Measurements from ENCODE around the gene CFAP157.

CFAP157 gene

GRCh38 chr9:127706836-127707241, at the start of gene CFAP157:
Gene CFAP157 (plus strand): TSS chr9:127706988. CDS start chr9:127707032, 44 bp downstream.
- DNase-seq (ENCODE audit: low read depth) = no peak

- DNase-seq (ENCODE audit: low read depth) = no peak
Observed at GRCh38 chr9:127658428-127658827, 48.4 kb upstream of the CFAP157 start.

GRCh38 chr9:127660886-127661741, 45.7 kb upstream of the CFAP157 start:
- no peak for DNase-seq (ENCODE audit: low read depth)

- DNase-seq (ENCODE audit: low read depth) = no peak
Observed at GRCh38 chr9:127662617-127663016, 44.2 kb upstream of the CFAP157 start.

- DNase-seq (ENCODE audit: low read depth) = no peak
Observed at GRCh38 chr9:127664324-127664677, 42.5 kb upstream of the CFAP157 start.

GRCh38 chr9:127664678-127665507, 41.9 kb upstream of the CFAP157 start:
- no peak for DNase-seq (ENCODE audit: low read depth)

GRCh38 chr9:127667127-127667844, 39.5 kb upstream of the CFAP157 start:
- no peak for DNase-seq (ENCODE audit: low read depth)

- DNase-seq (ENCODE audit: low read depth) = no peak
Observed at GRCh38 chr9:127667906-127668305, 38.9 kb upstream of the CFAP157 start.

GRCh38 chr9:127673234-127673633, 33.6 kb upstream of the CFAP157 start:
- no peak for DNase-seq (ENCODE audit: low read depth)

- no peak for DNase-seq (ENCODE audit: low read depth)
Observed at GRCh38 chr9:127676638-127677037, 30.1 kb upstream of the CFAP157 start.

GRCh38 chr9:127679506-127679905, 27.3 kb upstream of the CFAP157 start:
- DNase-seq (ENCODE audit: low read depth) = no peak

- no peak for DNase-seq (ENCODE audit: low read depth)
Observed at GRCh38 chr9:127680226-127680625, 26.6 kb upstream of the CFAP157 start.

- DNase-seq (ENCODE audit: low read depth) = no peak
Observed at GRCh38 chr9:127680846-127681245, 25.9 kb upstream of the CFAP157 start.

GRCh38 chr9:127682351-127683136, 24.2 kb upstream of the CFAP157 start:
- DNase-seq (ENCODE audit: low read depth) = no peak

- no peak for DNase-seq (ENCODE audit: low read depth)
Observed at GRCh38 chr9:127683723-127684122, 23.1 kb upstream of the CFAP157 start.

GRCh38 chr9:127684576-127684975, 22.2 kb upstream of the CFAP157 start:
- no peak for DNase-seq (ENCODE audit: low read depth)

GRCh38 chr9:127686461-127687393, 20.1 kb upstream of the CFAP157 start:
- no peak for DNase-seq (ENCODE audit: low read depth)

GRCh38 chr9:127689329-127690000, 17.3 kb upstream of the CFAP157 start:
- DNase-seq (ENCODE audit: low read depth) = no peak

GRCh38 chr9:127690735-127691134, 16.1 kb upstream of the CFAP157 start:
- DNase-seq (ENCODE audit: low read depth) = no peak

GRCh38 chr9:127692071-127692470, 14.7 kb upstream of the CFAP157 start:
- no peak for DNase-seq (ENCODE audit: low read depth)
